Loucy (cell line): ENCODE data around the gene SASH1.

Experiments used
- EZH2phosphoT487 ChIP-seq: fragments of 200-600 bp; IDR thresholded peaks from 2 replicates; pipeline ENCODE4 v1.6.1; 2018; ENCODE audit warnings: antibody characterized with exemption, mild to moderate bottlenecking, moderate library complexity, borderline replicate concordance
- TF ChIP-seq, protein P1 (sequence below): fragments of 200-600 bp; sonication (generic); conservative IDR thresholded peaks from 2 replicates; pipeline ENCODE4 v1.5.1; 2014; ENCODE audit warnings: mild to moderate bottlenecking, antibody characterized with exemption, low read length

DNA sequence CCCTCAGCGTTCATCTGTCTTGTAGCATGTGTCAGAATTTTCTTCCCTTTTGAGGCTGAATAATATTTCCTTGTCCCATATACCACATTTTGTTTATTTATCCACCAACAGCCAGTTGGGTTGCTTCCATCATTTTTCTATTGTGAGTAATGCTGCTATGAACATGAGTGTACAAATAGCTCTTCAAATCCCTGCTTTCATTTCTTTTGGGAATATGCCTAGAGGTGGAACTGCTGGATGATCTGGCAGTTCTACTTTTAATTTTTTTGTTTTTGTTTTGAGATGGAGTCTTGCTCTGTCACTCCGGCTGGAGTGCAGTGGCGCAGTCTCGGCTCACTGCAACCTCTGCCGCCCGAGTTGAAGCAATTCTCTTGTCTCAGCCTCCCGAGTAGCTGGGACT lies 64.7 kb downstream of the SASH1 start:
- TF ChIP-seq, protein P1, sequence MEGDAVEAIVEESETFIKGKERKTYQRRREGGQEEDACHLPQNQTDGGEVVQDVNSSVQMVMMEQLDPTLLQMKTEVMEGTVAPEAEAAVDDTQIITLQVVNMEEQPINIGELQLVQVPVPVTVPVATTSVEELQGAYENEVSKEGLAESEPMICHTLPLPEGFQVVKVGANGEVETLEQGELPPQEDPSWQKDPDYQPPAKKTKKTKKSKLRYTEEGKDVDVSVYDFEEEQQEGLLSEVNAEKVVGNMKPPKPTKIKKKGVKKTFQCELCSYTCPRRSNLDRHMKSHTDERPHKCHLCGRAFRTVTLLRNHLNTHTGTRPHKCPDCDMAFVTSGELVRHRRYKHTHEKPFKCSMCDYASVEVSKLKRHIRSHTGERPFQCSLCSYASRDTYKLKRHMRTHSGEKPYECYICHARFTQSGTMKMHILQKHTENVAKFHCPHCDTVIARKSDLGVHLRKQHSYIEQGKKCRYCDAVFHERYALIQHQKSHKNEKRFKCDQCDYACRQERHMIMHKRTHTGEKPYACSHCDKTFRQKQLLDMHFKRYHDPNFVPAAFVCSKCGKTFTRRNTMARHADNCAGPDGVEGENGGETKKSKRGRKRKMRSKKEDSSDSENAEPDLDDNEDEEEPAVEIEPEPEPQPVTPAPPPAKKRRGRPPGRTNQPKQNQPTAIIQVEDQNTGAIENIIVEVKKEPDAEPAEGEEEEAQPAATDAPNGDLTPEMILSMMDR, result no peak
- no peak for TF ChIP-seq EZH2phosphoT487
